DOHH2 (cell line): ENCODE data around the gene DDX1.

ENCODE experiments used
- CTCF ChIP-seq: fragments of 200-600 bp; sonication (generic); IDR thresholded peaks from one replicate; pipeline ENCODE4 v1.5.1; 2014; ENCODE audit warnings: antibody characterized with exemption, mild to moderate bottlenecking, low read depth, low read length; ENCODE audit not compliant: poor library complexity, severe bottlenecking
- EZH2phosphoT487 ChIP-seq: fragments of 200-600 bp; sonication (generic); IDR thresholded peaks from 2 replicates; pipeline ENCODE4 v1.6.1; 2017; ENCODE audit warnings: borderline replicate concordance, mild to moderate bottlenecking, antibody characterized with exemption, low read length, moderate library complexity, mixed read lengths

- TF ChIP-seq CTCF (no peak), EZH2phosphoT487 (no peak)
These were observed 82.4 kb downstream of the DDX1 start for GRCh38 chr2:15673919-15674636.
